ENCODE results near the gene POLD1.
A peak's percentile ranks its signal among the peaks of the same experiment; 100 is the strongest.
"Not testable (repeated sequence)": the region's sequence is repeated elsewhere in the genome, so short reads cannot be mapped to it uniquely, and the experiment has no call there.

The POLD1 gene

DNA sequence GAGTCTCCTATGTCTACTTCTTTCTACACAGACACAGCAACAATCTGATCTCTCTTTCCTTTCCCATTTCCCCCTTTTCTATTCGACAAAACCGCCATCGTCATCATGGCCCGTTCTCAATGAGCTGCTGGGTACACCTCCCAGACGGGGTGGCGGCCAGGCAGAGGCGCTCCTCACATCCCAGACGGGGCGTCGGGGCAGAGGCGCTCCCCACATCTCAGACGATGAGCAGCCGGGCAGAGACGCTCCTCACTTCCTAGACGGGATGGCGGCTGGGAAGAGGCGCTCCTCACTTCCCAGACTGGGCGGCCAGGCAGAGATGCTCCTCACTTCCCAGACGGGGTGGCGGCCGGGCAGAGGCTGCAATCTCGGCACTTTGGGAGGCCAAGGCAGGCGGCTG lies 6.8 kb downstream of the POLD1 start:
- not testable (repeated sequence) for DNase-seq (ENCODE audit: low read depth in 2 of 2)

GRCh38 chr19:50392759-50393158 lies 8.6 kb downstream of the POLD1 start:
- no peak for DNase-seq (ENCODE audit: low read depth in 2 of 2)

- no peak for DNase-seq (ENCODE audit: low read depth in 2 of 2)
Observed at GRCh38 chr19:50393589-50393988, 9.4 kb downstream of the POLD1 start.

DNA sequence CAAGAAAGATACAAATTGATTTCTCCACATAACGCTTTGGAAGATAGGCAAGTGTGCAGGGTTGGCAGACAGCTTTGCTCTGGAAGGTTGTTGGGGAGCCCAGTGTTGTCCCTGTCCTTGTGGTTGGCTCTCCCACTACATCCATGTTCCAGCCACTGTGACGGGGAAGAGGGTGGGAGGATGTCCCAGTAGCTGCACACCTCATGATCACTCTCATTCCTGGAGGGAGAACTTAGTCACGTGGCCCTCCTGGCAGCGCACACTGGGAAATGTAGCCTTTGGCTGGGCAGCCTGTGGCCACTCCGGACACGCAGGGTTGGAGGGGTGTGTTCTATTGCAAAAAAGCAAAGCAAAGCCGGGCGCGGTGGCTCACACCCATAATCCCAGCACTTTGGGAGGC lies 9.9 kb downstream of the POLD1 start:
- no peak for DNase-seq (ENCODE audit: low read depth in 2 of 2)

DNA sequence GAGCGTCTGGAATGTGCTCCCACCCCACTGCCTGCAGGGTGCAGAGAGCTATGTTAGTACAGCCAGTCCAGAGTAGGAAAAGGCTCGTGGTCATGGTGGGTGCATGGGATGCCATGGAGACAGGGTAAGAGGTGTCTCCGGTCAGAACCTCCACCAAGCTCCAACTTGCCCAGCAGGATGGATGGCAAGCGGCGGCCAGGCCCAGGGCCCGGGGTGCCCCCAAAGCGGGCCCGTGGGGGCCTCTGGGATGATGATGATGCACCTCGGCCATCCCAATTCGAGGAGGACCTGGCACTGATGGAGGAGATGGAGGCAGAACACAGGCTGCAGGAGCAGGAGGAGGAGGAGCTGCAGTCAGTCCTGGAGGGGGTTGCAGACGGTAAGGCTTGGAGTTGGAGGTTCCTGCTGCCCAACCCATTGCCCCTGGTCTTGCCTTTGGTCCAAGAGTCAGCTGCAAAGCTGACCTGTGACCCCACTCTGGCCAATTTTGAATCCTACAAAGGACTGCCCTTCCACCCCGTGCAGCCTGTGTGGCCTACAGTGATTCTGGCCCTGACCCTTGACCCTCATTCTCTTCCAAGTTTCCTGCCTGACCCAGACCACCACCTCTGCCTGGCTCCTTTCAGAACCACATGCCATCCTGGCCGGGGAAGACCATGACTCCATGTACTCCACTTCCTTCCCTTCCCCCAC lies 14.7 kb downstream of the POLD1 start:
- DNase-seq (ENCODE audit: low read depth in 2 of 2): no peak

- no peak for DNase-seq (ENCODE audit: low read depth in 2 of 2)
Observed at GRCh38 chr19:50399368-50399745, 15.2 kb downstream of the POLD1 start.

DNA sequence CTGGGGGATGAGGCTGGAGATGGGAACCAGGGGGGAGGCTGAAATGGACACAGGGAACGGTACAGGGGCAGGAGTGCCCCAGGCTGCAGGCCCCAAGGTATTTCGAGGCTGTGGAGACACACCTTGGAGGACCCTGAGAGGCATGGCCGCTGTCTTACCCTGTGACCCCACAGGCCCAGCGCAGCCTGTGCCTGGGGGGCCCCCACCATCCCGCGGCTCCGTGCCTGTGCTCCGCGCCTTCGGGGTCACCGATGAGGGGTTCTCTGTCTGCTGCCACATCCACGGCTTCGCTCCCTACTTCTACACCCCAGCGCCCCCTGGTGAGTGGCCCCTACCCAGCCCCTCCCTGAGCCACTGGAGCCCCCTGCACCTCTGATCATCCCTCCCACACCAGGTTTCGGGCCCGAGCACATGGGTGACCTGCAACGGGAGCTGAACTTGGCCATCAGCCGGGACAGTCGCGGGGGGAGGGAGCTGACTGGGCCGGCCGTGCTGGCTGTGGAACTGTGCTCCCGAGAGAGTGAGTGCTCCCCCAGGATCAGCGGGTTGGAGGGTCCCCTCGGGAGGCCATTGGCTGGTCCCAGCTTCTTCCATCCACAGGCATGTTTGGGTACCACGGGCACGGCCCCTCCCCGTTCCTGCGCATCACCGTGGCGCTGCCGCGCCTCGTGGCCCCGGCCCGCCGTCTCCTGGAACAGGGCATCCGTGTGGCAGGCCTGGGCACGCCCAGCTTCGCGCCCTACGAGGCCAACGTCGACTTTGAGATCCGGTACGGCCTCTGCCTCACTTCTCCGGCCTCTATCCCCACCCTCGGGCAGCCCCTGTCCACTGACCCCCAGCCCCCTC lies 17.7 kb downstream of the POLD1 start:
- no peak for DNase-seq (ENCODE audit: low read depth in 2 of 2)

GRCh38 chr19:50402544-50403301 lies 18.6 kb downstream of the POLD1 start:
- DNase-seq (ENCODE audit: low read depth in 2 of 2): no peak

- DNase-seq (ENCODE audit: low read depth in 2 of 2): no peak
Observed at GRCh38 chr19:50406156-50406820, 22.1 kb downstream of the POLD1 start.

GRCh38 chr19:50406829-50407228 lies 22.7 kb downstream of the POLD1 start:
- DNase-seq (ENCODE audit: low read depth in 2 of 2): no peak

- no peak for DNase-seq (ENCODE audit: low read depth in 2 of 2)
Observed at GRCh38 chr19:50409347-50409746, 25.2 kb downstream of the POLD1 start.

- no peak for DNase-seq (ENCODE audit: low read depth in 2 of 2)
Observed at GRCh38 chr19:50410109-50410508, 26.0 kb downstream of the POLD1 start.

GRCh38 chr19:50412419-50412818 lies 28.3 kb downstream of the POLD1 start:
- DNase-seq (ENCODE audit: low read depth in 2 of 2): no peak

DNA sequence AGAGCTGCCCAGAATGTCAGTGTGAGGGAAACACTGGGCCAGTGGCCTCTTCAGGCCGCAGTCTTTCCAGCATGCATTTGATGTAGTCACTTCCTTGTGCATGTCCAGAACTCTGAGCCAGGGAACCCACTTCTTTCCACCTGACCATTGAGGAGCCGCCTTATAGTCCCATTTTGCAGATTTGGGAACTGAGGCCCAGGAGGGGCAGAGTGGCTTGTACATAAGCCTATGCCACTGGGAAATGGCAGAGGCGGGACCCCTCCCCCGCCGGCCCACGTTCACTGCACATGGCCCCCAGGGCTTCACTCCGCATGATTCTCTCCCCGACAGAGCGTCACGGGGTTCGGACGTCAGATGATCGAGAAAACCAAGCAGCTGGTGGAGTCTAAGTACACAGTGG lies 28.9 kb downstream of the POLD1 start:
- DNase-seq (ENCODE audit: low read depth in 2 of 2): no peak

DNA sequence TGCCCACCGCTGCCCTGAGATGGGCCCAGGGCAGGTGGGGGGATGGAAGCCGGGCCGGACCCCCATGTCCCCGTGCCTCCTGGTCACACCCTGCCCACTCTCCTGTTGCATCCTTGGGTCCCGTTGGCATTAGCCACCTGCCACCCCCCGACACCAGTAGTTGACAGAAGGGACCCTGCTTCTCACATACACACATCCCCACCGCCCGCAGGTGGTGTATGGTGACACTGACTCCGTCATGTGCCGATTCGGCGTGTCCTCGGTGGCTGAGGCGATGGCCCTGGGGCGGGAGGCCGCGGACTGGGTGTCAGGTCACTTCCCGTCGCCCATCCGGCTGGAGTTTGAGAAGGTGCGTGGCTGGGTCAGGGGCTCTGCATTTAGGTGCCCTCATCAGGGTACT lies 29.4 kb downstream of the POLD1 start:
- DNase-seq (ENCODE audit: low read depth in 2 of 2): no peak

DNA sequence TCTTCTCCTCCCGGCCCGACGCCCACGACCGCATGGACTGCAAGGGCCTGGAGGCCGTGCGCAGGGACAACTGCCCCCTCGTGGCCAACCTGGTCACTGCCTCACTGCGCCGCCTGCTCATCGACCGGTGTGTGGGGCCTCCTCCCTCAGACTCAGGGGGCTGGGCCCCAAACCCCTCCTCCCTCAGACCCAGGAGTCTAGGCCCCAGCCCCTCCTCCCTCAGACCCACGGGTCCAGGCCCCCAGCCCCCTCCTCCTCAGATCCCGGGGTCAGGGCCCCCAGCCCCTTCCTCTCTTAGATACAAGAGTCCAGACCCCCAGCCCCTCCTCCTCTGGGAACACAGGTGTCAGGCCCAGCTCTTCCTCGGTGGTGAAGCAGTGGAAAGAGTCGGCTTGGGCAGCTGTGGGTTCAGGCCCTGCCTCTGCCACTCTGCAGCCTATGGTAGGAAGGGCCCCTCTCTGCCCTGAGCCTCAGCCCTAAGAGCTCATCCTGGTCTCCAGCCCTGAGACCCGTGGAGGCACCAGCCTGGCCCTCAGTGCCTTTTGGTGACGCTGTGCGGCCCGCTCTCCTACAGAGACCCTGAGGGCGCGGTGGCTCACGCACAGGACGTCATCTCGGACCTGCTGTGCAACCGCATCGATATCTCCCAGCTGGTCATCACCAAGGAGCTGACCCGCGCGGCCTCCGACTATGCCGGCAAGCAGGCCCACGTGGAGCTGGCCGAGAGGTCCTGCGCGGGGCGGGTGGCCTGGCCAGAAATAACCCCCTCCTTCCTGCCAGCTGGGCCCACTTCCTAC lies 30.9 kb downstream of the POLD1 start:
- DNase-seq (ENCODE audit: low read depth in 2 of 2): peak in 1 of 2 experiments; percentile 15

DNA sequence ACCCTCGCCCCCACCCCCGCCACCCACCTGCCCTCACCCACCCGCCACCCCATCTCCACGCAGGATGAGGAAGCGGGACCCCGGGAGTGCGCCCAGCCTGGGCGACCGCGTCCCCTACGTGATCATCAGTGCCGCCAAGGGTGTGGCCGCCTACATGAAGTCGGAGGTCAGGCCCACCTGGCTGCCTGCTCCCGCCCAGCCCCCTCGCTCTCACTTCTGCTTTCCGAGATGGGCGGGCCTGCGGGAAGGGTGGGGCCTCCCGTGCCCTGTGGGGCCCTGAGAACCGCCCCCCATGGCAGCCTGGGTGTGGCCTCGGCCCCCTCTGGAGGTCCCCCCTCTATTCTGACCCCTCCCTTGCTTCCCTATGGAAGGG lies 31.5 kb downstream of the POLD1 start:
- DNase-seq (ENCODE audit: low read depth in 2 of 2): no peak

DNA sequence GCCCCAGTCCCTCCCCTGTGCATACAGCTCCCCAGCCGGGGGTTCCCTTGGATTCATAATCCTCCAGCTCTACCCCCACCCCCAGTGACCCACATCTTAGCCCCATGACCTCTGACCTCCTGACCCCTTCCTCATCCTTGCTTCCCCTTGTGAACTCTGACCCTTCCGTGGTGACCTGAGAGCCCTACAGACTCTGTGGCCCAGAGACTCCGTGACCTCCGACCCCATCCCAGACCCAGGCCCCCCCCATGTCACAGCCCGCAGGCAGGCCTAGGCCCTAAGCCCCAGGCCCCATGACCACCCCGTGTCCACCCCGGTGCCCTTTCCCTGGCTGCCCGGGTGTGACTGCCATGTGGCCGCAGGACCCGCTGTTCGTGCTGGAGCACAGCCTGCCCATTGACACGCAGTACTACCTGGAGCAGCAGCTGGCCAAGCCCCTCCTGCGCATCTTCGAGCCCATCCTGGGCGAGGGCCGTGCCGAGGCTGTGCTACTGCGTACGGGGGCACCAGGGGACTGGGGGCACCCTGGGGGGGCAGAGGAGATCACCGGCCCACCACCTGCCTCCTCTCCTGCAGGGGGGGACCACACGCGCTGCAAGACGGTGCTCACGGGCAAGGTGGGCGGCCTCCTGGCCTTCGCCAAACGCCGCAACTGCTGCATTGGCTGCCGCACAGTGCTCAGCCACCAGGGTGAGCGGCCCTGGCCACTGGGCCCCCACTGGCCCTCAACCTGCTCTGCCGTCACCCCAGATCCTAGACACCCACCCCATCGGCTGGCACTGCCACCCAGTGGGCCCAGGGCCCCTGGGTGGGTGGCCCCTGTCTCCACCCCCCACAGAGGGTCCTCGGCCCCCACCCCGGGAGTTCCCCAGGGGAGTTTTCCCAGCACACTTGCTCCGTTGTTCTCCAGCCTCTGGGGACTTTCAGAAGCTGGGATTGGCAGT lies 32.2 kb downstream of the POLD1 start:
- DNase-seq (ENCODE audit: low read depth in 2 of 2): no peak

DNA sequence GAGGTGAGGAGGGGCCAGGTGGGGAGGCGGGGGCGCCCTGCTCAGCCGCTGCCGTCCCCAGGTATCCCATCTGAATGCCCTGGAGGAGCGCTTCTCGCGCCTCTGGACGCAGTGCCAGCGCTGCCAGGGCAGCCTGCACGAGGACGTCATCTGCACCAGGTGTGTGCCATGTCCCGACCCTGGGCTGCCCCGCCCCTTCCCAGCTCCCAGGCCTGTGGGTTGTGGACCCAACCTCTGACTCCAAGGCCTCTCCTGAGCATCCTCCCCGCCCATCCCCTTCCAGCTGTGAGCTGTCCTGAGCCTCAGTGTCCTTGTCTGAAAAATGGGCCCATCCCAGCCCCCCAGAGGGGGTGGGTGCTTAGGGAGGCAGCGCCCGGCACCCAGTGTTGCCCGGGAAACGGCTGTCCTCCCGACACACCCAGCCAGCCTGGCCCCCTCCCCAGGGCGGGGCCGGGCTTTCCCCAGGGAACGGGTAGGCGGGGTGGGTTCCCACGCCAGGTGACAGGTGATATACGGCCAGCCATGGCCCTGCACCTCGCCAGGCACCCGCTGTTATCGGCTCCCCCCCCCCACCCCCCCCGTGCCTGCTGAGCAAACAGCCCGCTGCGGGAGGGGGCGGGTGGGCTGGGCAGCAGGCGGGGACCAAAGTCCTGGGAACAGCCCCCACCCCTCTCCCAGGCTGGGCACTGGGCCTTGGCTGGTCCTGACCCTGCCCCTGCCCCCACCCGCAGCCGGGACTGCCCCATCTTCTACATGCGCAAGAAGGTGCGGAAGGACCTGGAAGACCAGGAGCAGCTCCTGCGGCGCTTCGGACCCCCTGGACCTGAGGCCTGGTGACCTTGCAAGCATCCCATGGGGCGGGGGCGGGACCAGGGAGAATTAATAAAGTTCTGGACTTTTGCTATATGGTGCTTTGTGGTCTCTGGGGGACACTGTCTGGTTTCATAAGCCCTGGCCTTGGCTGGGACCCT lies 33.2 kb downstream of the POLD1 start:
- no peak for DNase-seq (ENCODE audit: low read depth in 2 of 2)

Data from fibroblast of skin of left biceps (primary cell).